Erythroblast (primary cell): ENCODE data around the gene KMT5C.

Experiments
- DNase-seq, 2 experiments: peaks; one replicate each; lab custom pipeline; 2025; lab: John Stamatoyannopoulos, UW
- GATA1 ChIP-seq: IDR thresholded peaks from 2 replicates; pipeline ENCODE4 v1.6.1; 2011; ENCODE audit warnings: low read depth, mild to moderate bottlenecking, control low read depth, low read length, moderate library complexity
- POLR2A ChIP-seq: IDR thresholded peaks from 2 replicates; pipeline ENCODE4 v1.6.1; 2011; ENCODE audit warnings: mild to moderate bottlenecking, low read length

KMT5C gene

GRCh38 chr19:55333870-55334269 is 5.8 kb upstream of the KMT5C start:
- TF ChIP-seq POLR2A (no peak), GATA1 (no peak)
- DNase-seq: no peak

GRCh38 chr19:55336101-55336500 is 3.6 kb upstream of the KMT5C start:
- no peak for DNase-seq

GRCh38 chr19:55339889-55340783 is 460 bp downstream of the KMT5C start:
- peak; percentile 74 to 77 for DNase-seq
- TF ChIP-seq POLR2A (peak; percentile 4), GATA1 (no peak)

More at GRCh38 chr19:55336101-55336500, 3.6 kb upstream of the KMT5C start:
- TF ChIP-seq GATA1: no peak
- no peak for TF ChIP-seq POLR2A

GRCh38 chr19:55340784-55341147 is 1.1 kb downstream of the KMT5C start:
- peak; percentile 50 to 68 for DNase-seq
- no peak for TF ChIP-seq POLR2A
- no peak for TF ChIP-seq GATA1

- peak; percentile 75 to 84 for DNase-seq
- TF ChIP-seq POLR2A: no peak
- no peak for TF ChIP-seq GATA1
These were observed 1.5 kb downstream of the KMT5C start for GRCh38 chr19:55341171-55341588.

- no peak for DNase-seq
- TF ChIP-seq GATA1: no peak
- no peak for TF ChIP-seq POLR2A
These were observed 2.2 kb downstream of the KMT5C start for GRCh38 chr19:55341595-55342531.

GRCh38 chr19:55344444-55344843 is 4.8 kb downstream of the KMT5C start:
- TF ChIP-seq POLR2A: no peak
- no peak for TF ChIP-seq GATA1
- no peak for DNase-seq

GRCh38 chr19:55345101-55345817 is 5.6 kb downstream of the KMT5C start:
- no peak for DNase-seq
- TF ChIP-seq POLR2A (no peak), GATA1 (no peak)

GRCh38 chr19:55345818-55346724 is 6.4 kb downstream of the KMT5C start:
- peak; percentile 89 to 92 for DNase-seq
- no peak for TF ChIP-seq GATA1
- TF ChIP-seq POLR2A: no peak

- DNase-seq: no peak
- TF ChIP-seq POLR2A (no peak), GATA1 (no peak)
These were observed 7.2 kb downstream of the KMT5C start for GRCh38 chr19:55346725-55347441.

- TF ChIP-seq POLR2A (no peak), GATA1 (no peak)
- DNase-seq: no peak
These were observed 7.8 kb downstream of the KMT5C start for GRCh38 chr19:55347442-55348009.

- no peak for TF ChIP-seq GATA1
- TF ChIP-seq POLR2A: no peak
- DNase-seq: no peak
These were observed 8.8 kb downstream of the KMT5C start for GRCh38 chr19:55348317-55349034.
